GM19099 (cell line): Measurements from ENCODE around the gene ACP3.

Source experiments
- POLR2A ChIP-seq: IDR thresholded peaks from 3 replicates; pipeline ENCODE4 v1.6.1; 2011; ENCODE audit warnings: low read depth; ENCODE audit not compliant: insufficient read length; ENCODE audit errors: extremely low read depth

ACP3 gene

DNA sequence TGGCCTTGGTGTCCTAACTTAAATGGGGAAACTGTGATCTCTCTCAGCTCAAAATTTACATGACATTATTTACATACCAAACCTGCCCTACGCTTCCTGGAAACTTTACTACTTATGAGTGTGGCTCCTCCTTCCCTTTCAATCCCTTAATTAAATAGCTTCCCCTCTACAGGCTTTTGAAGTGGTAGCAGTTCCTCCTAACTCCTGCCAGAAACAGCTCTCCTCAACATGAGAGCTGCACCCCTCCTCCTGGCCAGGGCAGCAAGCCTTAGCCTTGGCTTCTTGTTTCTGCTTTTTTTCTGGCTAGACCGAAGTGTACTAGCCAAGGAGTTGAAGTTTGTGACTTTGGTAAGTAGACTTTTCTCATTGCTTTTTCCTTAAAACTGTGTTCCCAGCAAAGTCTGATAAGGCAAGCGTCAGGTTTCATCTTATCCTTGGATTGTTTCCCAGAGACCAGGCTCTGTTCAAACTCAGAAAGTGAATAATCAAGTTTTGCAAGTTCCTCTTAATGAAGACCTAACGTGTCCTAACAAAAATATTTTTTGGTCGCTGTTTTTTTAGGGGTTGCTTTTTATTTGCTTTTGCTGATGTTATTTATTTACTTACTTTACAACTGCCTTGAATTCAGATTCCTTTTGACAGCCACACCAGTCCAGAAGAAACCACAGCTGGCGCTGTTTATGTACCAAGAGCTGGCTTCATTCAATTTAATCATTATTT, at the start of gene ACP3:
Gene ACP3 (plus strand): TSS at position 179 of the 720 bp plus-strand sequence. CDS start 50 bp downstream, at position 229.
- TF ChIP-seq POLR2A: no peak

- TF ChIP-seq POLR2A: no peak
These were observed 48.3 kb upstream of the ACP3 start for GRCh38 chr3:132268956-132269355.

DNA sequence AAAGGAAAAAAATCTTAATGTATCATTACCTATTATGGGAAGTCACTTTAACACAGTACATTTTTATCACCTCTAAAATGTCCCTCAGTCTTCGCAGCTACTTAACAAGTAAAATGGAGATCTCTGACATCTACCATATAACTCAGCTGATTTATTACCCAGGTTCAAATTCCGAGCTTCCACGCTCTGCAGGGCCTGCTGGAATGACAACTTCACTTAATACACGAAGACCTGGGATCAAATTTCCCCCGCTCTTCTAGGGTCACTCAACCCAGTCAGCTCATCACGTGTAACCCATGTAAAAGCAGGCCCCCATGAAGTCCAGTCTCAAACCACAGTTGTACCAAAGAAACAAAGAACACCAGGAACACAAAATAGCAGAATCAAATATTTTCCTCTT, 44.2 kb upstream of the ACP3 start:
- no peak for TF ChIP-seq POLR2A

DNA sequence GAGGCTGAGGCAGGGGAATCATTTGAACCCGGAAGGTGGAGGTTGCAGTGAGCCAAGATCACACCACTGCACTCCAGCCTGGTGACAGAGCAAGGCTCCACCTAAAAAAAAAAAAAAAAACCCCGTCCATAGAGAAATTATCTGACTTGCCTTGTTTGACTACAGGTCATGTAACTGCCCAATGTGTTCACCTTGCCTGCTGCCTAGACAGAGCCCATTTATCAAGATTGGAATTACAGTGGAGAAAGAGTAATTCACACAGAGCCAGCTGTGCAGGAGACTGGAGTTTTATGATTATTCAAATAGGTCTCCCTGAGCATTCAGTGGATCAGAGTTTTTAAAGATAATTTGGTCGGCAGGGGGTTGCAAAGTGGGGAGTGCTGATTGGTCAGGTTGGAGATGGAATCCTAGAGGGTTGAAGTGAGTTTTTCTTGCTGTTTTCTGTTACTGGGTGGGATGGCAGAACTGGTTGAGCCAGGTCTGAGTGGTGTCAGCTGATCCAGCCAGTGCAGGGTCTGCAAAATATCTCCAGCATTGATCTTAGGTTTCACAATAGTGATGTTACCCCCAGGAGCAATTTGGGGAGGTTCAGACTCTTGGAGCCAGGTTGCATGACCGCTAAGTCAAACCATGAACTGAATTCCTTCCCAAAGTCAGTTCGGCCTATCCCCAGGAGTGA, 40.8 kb upstream of the ACP3 start:
- no peak for TF ChIP-seq POLR2A

- no peak for TF ChIP-seq POLR2A
These were observed 38.2 kb upstream of the ACP3 start for GRCh38 chr3:132279030-132279429.

- TF ChIP-seq POLR2A: no peak
These were observed 33.8 kb upstream of the ACP3 start for GRCh38 chr3:132283440-132283839.

DNA sequence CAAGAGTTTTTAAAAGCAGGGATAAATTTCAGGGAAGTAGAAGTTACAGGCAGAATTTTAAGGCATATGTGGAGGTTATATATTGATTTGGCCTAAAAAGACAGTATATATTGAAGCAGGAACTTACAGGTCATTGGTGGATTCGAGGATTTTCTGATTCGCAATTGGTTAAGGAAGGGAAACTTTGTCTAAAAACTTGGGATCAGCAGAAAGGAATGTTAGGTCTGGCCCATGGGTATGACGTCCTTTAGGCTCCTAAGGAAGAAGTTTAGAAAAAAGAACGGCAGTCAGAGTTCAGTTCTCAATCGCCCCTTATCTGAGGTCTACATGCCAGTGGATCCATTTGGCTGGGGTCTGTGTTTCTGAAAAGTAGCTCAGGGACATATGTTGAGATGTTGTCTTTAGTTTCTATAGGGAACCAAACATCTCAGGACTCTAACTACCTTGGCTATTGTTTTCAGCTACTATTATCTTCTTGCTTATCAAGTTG, 33.2 kb upstream of the ACP3 start:
- no peak for TF ChIP-seq POLR2A

DNA sequence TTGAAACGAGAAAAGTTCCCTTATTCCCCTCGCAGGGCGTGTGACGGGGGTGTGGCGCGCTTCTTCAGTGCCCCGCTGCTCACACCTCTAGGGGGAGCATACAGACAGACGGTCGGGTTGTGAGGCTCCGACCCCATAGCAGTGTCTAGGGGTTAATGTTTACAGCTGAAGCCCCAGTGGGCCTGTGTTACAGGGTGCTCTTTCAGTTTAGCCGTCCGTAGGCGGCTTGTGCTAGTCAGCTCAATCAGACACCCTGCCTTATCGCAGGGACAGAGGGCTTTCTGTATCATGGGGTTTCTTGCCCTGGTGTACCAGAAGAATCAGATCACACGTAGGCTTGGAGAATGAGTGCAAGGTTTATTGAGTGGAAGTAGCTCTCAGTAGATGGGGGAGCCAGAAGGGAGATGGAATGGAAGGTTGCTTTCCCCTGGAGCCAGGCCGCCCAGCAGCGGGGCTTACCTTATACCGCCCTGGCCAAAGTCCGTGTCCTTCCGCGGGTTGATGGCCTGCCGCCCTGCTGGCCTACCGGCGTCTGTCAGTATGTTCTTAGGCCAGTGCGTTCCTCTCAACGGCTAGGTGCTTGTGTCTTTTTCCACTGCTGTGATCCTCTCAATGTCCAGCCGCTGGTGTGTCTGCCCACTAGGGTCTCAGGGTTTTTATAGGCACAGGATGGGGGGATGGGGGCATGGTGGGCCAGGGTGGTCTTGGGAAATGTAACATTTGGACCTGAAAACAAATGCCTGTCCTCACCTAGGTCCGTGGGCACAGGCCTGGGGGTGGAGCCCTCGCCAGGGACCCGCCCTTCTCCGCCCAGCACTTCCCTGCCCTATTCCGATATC, 32.2 kb upstream of the ACP3 start:
- no peak for TF ChIP-seq POLR2A

DNA sequence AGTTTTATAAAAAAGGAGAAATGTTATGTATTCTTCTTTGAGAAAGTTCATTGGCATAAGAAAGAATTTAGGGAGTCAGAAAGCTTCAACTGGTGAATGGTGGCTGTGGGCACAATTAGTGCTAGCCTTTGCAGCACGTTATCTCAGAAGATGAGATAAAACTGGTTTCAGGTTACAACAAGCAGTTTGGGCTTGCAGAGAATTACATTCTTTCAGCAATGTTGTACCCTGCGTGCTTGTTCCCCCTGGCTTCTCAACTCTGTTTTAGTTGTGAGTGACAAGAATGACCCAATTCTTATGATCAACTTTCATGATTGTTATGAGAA, 31.6 kb upstream of the ACP3 start:
- TF ChIP-seq POLR2A: no peak

DNA sequence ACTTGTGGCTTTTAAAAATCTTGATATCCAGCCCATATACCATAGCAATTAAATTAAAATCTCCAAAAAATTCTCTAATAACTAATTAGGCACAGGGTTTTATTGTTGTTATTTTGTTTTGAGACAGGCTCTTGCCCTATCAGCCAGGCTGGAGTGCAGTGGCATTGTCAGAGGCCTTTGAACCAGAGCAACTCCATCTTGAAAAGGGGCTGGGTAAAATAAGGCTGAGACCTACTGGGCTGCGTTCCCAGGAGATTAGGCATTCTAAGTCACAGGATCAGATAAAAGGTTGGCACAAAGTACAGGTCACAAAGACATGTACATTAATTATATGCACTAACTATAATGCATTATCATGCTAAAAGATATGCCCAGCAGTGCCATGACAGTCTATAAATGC, 31.2 kb upstream of the ACP3 start:
- TF ChIP-seq POLR2A: no peak

- TF ChIP-seq POLR2A: no peak
These were observed 28.9 kb upstream of the ACP3 start for GRCh38 chr3:132288357-132288756.

DNA sequence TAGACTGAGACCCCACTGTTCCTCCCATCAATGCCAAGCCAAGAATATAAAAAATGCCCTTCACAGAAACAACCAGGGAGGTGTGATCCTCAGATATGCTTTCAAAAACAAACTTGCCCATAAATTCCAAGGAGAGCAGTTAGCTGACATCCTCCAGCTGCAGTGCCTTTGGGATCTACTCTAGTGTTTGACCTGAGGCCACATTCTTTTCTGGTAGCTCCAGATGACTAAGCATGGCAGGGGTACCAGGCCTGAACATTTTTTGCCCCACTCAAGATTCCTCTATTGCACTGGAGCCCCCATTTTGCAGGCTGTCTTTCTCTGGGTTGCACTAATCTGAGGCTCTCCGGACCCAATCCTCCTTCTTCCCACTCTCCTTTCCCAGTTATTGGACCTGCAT, 27.9 kb upstream of the ACP3 start:
- no peak for TF ChIP-seq POLR2A

DNA sequence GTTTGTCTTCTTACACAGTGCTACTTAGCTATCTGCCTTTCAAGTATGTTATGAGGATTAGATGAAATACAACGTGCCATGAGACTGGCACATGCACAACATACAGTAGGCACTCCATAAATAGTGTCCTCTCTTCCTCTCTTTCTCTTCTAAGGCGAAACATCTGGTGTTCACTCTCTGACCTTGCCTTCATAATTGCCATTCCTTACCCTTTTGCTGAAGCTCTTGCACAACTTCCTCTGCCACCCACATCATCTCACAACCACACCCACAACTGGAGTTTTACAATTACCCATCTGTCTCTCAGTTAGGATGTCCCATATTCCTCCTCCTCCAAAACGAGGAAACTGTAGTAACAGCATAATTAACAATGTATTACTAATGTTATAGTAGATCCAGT, 26.4 kb upstream of the ACP3 start:
- no peak for TF ChIP-seq POLR2A

GRCh38 chr3:132292042-132292441, 25.2 kb upstream of the ACP3 start:
- no peak for TF ChIP-seq POLR2A

- TF ChIP-seq POLR2A: no peak
These were observed 24.0 kb upstream of the ACP3 start for GRCh38 chr3:132293251-132293650.

DNA sequence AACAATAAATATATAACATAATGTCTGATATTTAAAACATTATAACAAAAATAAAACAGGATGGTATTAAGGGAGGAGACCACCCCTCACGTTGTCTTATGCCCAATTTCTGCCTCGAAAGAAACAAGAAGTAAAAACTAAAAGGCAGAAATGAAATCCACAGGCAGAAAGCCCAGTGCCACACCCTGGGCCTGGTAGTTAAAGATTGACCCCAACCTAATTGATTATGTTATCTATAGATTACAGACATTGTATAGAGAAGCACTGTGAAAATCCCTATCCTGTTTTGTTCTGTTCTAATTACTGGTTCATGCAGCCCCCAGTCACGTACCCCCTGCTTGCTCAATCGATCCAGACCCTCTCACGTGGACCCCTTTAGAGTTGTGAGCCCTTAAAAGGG, 22.3 kb upstream of the ACP3 start:
- no peak for TF ChIP-seq POLR2A
